Islet precursor cell (in vitro differentiated cells): ENCODE measurements around the gene CSNK1G2.
A peak's percentile ranks its signal among the peaks of the same experiment; 100 is the strongest.

ENCODE experiments used
- DNase-seq: peaks from one replicate; pipeline ENCODE4 v3.0.0-alpha.2; 2018

Gene CSNK1G2

DNA sequence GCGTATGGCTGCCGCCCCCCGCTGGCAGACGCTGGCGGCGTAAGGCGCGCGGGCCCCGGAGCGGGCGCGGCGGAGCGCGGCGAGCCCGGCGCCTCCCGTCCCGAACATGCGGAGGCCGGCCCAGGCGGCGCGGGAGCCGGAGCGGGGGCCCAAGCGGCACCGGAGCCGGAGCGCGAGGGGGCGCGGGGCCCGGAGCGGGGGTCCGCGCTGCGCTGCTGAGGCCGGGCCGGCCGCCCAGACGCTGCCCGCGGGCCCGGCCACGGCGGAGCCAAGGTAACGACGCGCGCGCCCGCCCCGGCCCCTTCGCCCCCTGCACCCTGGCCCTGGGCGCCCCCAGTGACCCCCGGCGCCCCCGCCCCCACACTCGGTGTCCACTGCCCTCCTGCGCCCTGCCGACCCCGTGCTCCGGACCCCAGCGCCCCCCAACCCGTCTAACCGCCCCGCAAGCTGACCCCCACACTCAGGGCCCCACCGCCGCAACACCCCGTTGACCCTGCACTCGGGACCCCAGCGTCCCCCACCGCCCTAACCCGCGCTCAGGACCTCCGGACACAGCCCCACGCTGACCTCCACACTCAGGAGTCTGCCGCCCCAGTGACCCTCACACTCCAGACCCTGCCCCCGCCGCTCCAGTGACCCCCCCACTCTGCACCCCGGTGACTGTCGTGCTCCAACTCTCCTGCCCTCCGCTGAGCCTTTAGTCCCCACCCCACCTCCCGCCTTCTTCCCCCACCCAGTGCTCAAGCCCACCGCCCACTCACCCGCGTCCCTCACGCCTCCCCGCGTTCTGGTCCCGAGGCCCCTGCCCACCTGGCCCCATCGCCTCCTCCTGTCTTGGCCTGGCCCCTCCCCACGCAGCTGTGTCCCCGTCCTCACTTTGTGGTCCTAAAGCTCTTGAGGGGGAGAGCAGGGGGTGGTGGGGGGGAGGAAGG is at the start of gene CSNK1G2:
Gene CSNK1G2, plus strand, starts transcription at position 27 of the 932 bp plus-strand sequence. CDS start 28,601 bp downstream, outside the sequence.
- DNase-seq, result no peak

DNA sequence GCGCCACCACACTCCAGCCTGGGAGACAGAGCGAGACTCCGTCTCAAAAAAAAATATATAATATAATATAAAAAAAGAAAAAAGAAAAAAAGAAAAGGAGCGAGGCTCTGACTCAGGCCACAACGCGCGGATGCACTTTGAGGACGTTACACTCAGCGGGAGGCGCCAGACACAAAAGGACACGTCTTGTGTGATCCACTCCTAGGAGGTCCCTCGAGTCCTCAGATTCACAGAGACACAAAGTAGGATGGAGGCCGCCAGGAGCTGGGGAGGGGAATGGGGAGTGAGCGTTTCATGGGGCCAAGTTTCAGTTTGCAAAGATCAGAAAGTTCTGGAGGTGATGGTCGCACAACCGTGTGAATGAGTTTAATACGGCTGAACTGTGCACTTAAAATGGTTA is 47.2 kb upstream of the CSNK1G2 start:
- no peak for DNase-seq

DNA sequence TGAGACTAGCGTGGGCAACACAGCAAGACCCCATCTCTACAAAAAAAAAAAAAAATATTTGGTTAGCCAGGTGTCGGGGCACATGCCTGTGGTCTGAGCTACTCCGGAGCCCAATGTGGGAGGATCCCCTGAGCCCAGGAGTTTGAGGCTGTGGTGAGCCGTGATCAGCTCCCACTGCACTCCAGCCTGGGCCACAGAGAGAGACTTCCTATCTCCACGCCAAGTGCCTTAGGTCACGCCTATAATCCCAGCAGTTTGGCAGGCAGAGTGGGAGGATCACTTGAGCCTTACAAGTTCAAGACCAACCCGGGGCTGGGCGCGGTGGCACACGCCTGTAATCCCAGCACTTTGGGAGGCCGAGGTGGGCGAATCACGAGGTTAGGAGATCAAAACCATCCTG is 44.5 kb upstream of the CSNK1G2 start:
- no peak for DNase-seq

DNA sequence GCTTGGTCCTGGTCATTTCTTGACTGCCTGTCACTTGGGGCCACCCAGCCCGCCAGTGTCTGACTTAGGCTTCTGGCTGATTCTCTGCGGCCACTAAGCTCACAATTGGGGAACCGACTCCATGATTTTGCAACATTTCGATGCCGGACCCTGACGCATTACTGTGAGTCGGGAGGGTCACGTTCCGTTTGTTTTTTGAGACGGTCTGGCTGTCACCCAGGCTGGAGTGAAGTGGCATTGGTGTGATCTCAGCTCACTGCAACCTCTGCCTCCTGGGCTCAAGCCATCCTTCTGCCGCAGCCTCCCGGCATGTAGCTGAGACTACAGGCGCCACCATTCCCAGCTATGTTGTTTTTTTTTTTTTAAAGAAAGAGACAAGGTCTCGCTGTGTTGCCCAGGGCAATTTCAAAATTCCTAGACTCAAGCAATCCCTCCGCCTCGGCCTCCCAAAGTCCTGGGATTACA is 39.0 kb upstream of the CSNK1G2 start:
- peak; percentile 54 for DNase-seq

DNA sequence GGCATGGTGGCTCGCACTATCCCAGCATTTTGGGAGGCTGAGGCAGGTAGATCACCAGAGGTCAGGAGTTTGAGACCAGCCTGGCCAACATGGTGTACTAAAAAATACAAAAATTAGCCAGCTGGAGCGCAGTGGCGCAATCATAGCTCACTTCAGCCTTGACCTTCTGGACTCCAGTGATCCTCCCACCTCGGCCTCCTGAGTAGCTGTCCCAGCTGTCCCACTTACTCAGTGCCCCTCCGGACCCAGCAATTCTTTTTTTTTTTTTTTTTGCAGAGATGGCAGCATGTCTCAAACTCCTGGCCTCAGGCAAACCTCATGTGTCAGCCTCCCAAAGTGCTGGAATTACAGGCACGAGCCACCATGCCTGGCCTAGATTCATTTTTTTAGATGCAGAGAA is 38.0 kb upstream of the CSNK1G2 start:
- no peak for DNase-seq

DNA sequence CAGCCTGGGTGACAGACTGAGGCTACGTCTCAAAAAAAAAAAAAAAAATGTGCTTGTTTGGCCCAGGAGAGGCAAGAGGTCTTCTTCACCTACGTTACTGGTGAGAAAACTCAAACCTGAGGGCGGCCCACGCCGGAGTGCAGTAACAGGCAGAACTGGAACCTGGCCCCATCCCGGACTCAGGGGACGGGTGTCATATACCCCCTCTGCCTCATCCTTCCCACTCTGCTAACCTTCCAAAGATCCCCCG is 36.2 kb upstream of the CSNK1G2 start:
- no peak for DNase-seq

DNA sequence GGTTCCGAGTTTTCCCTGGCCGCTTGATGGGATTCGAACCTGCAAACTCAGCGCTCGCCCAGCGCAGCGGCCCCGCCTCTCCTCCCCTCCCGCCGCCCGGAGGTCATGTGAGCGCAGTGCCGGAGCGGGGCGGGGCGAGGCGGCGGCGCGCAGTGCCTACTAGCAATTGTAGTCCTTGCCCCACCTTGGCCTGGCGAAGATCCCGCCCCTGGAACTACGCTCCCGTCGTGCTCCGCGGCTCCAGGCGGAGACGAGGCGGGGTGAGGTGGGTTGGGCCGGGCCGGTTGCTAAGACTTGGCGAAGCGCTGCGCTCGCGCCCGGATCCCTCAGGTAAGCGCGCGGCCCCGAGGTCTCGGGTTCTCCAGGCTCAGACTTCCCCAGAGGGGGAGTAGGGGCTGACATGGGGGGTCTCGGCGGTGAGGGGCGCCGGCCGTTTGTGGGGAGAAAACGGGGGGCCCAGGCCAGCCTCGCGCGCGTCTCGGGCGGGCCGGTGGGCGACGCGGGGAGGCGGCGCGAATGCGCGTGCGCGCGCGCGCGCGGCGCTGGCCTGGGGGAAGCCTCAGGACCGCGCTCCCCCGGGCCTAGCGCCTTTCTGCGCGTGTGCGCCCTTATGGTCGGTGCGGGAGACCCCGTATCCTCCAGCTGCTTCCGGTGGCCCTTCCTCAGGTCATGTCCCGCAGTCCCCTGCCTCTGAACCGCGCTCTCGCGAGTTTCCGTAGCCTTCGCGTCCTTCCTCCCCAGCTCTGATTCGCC is 35.7 kb upstream of the CSNK1G2 start, which contains the start of the genes ADAT3 and SCAMP4:
Gene ADAT3, plus strand, starts transcription at position 290 of the 753 bp plus-strand sequence. CDS start 6,649 bp downstream, outside the sequence.
Gene SCAMP4, plus strand, starts transcription at position 290 of the 753 bp plus-strand sequence. CDS start 9,621 bp downstream, outside the sequence.
- peak; percentile 99 for DNase-seq

DNA sequence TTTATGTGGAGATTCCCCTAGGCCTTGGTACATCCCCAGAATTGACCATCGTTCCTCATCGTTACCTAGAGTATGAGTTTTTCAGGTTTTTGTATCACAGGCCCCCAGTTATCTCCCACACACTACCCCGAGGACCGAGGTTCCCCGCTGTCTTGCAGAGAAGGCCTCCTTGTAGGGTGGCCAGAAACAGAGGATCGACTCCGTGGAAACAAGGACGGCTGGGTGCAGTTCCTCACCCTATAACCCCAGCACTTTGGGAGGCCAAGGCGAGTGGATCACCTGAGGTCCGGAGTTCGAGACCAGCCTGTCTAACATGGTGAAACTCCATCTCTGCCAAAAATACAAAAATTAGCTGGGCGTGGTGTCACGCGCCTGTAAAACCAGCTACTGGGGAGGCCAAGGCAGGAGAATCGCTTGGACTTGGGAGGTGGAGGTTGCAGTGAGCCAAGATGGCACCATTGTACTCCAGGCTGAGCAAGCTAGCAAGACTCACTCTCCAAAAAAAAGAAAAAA is 35.1 kb upstream of the CSNK1G2 start:
- DNase-seq, result no peak

DNA sequence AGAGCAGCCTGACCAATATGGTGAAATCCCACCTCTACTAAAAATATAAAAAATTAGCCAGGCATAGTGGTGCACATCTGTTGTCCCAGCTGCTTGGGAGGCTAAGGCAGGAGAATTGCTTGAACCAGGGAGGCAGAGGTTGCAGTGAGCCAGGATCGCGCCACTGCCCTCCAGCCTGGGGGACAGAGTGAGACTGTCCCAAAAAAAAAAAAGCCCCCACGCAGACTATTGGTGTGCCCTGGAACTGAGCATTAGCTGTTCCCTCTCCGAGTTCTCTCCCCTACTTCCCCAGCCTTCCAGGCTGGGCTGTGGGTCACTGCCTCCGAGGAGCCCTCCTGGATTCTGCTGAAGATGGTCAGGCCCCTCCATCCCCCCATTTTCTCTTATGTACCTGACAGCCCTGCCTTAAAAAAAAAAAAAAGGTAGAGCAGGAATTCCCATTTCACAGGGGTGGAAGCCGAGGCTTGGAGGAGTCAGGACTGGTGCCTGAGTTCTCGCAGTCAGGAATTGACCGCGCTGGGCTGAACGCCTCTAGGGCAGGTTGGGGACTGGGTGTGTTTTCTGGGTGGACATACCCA is 33.9 kb upstream of the CSNK1G2 start:
- DNase-seq, result no peak

DNA sequence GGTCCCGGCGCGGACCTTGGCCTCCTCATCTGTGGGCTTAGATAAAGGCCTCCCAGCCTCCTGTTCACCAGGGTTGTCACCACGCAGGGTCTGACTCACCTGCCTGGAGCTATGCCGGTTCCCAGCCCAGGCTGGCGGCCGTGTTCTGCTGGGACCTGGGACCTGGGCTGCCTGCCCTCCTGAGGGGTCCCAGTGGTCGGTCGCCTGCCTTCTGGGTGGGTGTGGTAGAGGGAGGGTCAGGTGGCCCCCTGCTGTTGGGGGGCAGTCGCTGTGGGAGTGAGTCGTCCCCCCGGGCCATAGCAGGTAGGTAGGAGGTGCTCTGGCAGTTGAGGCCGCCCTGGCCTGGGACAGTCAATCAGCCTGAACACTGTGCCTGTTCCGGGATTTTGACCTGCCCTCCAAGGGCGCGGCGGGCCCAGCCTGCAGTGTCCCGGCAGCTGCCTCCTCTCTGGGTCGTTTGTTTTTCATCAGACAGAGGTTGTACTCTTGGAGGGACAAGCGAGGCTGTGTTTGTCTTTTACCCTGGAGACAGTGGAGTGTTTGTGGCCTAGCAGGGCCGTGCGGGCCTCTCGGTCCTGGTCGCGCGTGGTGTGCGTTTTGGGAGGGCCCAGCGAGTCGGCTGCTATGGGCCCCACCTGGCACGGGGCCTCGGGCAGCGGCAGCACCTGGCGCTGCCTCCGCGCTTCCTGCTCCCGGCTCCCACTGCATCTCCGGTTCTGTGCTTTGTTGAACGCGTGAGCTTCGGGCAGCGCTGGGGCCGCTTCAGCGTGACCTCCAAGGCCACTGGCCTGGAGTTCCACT is 33.2 kb upstream of the CSNK1G2 start:
- peak; percentile 88 for DNase-seq

DNA sequence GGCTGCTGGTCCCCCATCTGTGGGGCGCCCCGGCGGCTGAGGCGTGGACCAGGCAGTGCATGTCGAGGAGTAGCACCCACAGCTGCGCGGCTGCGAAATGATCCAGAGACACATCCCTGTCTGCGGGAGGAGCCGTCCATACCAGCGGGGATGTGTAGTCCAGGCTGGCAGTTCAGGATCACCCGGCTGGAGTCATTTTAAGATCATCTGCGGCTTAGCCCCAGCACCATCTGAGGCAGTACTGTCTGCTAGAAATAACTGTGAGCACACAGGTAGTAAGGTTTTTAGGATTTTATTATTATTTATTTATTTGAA is 32.7 kb upstream of the CSNK1G2 start:
- no peak for DNase-seq

DNA sequence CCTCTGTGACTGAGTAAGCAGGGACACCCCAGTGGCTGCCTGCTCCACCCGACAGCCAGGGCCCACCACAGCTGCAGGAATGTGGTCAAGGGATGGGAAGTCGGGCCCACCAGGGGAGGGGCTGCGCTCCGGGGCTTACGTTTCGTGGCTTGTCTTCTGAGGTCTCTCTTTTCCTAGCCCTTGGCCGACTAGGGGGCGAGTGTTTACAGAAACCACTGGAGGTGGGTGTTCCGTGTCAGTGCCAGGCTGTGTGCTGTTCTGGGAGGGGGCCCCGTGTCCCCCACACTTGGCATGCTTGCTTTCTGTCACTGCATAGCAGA is 31.3 kb upstream of the CSNK1G2 start:
- DNase-seq, result no peak

DNA sequence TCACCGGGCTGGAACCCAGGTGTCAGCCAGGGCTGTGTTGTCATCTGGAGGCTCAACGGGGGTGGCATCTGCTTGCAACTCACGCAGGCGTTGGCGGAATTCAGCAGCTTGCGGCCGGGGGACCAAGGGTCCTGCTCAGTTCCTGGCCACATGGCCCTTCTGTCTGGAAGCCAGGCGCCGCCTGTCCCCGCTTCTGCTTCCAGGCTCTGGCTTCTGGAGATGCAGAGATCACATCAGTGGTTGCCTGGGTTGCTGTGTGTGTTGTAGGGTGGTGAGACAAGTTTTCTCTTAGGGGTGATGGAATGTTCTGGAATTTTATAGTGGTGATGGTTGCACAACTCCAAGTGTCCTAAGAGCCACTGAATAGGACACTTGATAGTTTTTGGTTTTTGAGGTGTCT is 30.8 kb upstream of the CSNK1G2 start:
- no peak for DNase-seq

DNA sequence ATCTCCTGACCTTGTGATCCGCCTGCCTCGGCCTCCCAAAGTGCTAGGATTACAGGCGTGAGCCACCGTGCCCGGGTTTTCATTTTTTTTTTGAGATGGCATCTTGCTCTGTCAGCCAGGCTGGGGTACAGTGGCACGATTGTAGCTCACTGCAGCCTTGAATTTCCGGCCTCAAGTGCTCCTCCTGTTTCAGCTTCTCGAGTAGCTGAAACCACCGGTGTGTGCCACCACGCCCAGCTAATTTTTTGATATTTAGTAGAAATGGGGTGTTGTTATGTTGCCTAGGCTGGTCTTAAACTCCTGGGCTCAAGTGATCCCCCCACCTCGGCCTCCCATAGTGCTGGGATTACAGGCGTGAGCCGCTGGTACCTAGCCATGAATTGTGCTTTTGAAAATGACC is 29.9 kb upstream of the CSNK1G2 start:
- no peak for DNase-seq

DNA sequence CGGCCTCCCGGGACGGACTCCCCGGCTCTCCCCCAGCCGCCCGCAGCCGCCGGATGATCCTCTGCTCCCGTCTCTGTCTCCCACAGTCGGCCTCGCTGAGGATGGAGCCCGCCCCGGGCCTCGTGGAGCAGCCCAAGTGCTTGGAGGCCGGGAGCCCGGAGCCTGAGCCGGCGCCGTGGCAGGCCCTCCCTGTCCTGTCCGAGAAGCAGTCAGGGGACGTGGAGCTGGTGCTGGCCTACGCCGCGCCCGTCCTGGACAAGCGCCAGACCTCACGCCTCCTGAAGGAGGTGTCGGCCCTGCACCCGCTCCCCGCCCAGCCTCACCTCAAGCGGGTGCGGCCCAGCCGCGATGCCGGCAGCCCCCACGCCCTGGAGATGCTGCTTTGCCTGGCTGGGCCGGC is 29.0 kb upstream of the CSNK1G2 start:
- no peak for DNase-seq

DNA sequence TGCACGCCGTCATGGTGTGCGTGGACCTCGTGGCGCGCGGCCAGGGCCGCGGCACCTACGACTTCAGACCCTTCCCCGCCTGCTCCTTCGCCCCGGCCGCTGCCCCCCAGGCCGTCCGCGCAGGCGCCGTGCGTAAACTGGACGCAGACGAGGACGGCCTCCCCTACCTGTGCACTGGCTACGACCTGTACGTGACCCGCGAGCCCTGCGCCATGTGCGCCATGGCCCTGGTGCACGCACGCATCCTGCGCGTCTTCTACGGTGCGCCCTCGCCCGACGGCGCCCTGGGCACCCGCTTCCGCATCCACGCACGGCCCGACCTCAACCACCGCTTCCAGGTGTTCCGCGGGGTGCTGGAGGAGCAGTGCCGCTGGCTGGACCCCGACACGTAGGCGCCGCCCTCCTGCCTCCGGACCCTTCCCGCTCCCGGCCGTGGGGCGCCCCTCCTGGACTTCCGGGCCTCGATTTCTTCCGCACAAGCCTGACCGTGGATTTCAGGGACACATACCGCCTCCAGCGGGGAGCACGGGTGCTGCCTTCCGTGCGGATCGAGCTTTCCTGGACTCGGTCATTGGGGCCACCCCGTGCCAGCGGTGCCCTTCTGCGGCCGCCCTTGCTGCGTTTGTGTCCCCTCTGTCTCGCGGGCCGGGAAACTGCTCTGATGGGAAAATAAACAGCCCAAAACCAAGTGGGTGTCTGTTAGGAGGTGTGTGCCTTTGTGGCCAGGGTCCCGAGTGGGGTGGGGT is 28.0 kb upstream of the CSNK1G2 start:
- DNase-seq, result no peak

DNA sequence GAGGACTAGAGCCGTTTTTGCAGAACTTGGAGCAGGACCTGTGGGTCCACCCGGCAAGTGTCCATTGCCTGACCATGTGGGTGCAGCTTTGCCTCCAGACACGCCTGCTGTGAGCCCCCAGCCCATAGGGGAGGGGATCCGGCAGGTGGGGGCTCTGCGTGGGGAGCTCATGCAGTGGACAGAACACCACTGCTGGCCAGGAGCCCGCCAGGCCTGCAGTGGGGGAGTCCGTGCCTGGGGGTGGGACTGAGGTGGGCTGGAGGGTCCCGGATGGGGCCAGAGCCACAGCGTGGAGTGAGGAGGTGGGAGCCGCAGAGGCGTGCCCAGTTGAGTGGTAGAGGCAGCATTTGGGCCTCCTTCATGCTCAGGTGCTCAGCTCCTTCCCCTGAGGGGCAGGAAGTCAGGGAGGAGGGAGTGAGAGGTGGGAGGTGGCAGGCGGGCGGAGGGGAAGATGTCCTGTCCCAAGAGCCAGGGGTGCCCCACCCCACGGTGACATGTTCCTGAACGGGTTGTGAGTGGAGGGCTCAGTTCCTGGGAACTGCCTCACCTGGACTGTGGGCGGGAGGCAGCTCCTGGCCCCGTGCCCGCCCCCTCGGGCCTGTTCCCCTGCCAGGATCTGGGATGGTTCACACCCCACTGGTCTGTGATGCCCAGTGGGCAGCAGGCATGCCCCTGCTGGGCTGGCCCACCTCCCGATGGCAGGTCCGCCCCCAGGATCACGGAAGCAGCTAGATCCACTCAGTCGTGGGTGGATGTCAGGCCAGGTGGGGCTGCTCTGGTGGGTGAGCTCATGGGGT is 27.0 kb upstream of the CSNK1G2 start:
- DNase-seq, result no peak

DNA sequence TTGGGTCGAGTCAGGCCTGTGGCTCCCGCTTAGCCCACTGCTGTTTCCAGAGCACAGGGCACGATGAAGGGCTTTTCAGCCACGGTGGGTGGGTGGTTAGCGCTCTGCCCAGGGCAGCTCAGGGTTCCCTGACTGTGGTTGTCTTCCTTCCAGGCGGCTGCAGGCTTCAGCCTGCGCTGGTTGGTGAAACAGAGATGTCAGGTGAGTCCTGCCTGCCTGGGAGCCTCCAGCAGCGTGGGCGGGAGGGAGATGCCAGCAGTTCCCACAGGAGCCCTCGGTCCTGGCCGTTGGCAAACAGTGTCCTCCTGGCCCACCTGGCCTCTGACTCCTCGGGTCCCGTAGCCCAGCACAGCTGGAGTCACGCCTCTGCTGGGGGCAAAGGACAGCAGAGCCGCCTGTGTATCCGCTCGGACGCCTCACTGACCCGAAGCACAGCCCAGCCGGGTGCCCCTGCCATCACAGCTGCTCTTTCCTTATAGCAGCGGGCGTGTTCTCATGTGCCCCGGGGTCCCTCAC is 26.1 kb upstream of the CSNK1G2 start:
- no peak for DNase-seq

DNA sequence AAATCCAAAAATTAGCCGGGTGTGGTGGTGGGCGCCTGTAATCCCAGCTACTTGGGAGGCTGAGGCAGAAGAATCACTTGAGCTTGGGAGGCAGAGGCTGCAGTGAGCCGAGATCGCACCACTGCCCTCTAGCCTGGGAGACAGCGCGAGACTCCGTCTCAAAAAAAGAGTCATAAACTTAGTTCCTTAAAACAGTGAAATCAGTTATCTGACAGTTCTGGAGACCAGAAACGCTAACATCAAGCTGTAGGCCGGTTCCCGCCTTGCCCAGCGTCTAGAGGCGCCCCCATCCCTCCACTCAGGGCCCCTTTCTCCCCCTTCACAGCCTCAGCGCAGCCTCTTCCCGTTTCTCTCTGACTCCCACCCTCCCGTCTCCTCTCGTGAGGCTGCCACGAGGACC is 23.8 kb upstream of the CSNK1G2 start:
- no peak for DNase-seq

DNA sequence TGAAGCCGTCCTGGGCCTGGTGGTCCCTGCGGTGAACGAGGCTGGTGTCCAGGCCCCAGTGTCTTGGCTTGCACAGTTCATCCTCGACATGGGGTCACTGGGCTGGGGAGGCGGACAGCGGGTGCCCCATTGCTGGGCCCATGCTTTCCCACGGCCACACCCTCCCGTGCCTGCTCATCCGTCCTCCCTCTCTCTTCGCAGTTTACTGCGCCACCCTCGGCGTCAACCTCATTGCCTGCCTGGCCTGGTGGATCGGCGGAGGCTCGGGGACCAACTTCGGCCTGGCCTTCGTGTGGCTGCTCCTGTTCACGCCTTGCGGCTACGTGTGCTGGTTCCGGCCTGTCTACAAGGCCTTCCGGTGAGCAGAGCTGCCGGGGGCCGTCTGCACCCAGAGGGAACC is 23.0 kb upstream of the CSNK1G2 start:
- DNase-seq, result no peak

DNA sequence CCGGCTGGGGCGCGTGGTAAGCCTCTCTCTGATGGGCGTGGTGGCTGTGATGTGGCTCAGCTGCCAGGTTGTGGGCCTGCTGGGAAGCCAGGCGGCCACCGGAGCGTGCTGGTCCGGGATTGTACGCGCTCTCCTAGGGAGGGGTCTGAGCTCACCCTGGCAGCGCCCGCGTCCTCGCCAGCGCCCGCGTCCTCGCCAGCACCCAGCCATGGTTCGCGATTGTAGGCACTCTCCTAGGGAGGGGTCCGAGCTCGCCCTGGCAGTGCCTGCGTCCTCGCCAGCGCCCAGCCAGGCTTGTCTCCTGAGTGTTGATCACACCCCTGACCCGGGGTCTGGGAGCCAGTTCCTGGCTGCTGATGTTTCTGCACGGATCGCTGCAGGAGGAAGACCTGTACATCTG is 22.0 kb upstream of the CSNK1G2 start:
- no peak for DNase-seq
